Measurements from ENCODE around the gene FOXO3.

FOXO3 gene

DNA sequence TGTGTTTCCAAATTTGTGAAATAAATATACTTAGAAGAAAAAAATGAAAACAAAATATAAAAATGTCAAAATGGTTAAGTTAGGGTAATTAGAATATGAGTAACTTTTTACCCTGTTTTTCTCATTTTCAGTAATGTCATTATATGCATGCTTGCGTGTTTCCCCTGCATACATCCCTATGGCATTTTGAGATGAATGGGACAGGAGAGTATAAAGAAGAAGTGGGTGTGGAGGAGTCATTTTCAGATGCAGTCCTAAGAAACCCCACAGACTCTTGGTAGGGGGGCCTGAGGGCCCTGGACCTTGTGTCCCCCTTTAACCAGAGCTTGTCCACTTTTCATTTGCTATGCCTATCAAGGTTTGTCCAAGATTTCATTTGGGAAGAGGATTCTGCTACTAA is 77.2 kb downstream of the FOXO3 start:
- no peak for TF ChIP-seq CTCF (IDR thresholded peaks at IDR 0.05; ENCODE audit: low read depth, low read length)
- DNase-seq (ENCODE audit: low read depth in 2 of 2) = no peak
- H3K4me3 ChIP-seq (replicated peaks in 1 of 2; ENCODE audit: low read depth in 2 of 2, low read length in 2 of 2) = no peak overlapping the region

DNA sequence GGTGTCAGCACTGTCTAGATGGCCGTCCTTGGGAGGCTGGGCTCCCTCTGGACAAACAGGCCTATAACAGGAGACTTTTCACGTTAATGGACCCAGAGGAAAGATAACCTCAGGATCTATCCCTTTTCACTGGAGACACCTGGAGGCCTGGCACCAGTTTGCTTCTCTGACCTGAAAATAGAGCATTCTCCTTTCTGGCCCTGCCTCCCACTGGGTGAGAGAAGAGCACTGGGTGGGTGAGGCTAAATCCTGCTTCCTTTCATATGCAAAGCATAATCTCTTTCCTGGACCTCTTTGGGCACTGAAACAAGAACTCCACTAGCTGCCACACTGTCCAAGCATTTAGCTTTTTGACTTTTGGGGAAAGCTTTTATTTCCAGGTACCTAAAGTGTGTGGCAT is 78.3 kb downstream of the FOXO3 start:
- DNase-seq (ENCODE audit: low read depth in 2 of 2) = no peak
- TF ChIP-seq CTCF (IDR thresholded peaks at IDR 0.05; ENCODE audit: low read depth, low read length) = no peak
- no peak overlapping the region for H3K4me3 ChIP-seq (replicated peaks in 1 of 2; ENCODE audit: low read depth in 2 of 2, low read length in 2 of 2)

GRCh38 chr6:108640104-108640503 is 79.4 kb downstream of the FOXO3 start:
- DNase-seq (ENCODE audit: low read depth in 2 of 2) = no peak
- no peak for TF ChIP-seq CTCF (IDR thresholded peaks at IDR 0.05; ENCODE audit: low read depth, low read length)
- H3K4me3 ChIP-seq (replicated peaks in 1 of 2; ENCODE audit: low read depth in 2 of 2, low read length in 2 of 2) = no peak overlapping the region

DNA sequence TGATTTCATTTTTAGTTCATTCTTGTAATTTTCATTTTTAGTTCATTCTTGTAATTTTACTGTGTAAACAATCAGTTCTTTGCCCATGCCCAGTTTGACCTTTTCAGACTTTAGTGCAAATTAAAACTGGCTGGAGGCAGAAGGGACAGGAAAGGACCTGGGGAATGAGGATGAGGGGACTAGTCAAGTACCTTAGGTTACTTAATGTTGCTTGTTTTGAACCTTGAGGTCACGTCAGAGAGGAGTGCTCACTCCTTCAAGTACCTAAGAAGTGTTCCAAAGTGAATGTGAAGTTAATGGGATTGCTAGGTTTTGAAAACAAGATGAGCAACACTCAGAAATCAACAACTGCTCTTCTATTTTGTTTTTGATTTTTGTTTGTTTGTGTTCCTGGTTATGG is 82.5 kb downstream of the FOXO3 start:
- H3K4me3 ChIP-seq (replicated peaks in 1 of 2; ENCODE audit: low read depth in 2 of 2, low read length in 2 of 2) = no peak overlapping the region
- DNase-seq (ENCODE audit: low read depth in 2 of 2) = no peak
- no peak for TF ChIP-seq CTCF (IDR thresholded peaks at IDR 0.05; ENCODE audit: low read depth, low read length)

DNA sequence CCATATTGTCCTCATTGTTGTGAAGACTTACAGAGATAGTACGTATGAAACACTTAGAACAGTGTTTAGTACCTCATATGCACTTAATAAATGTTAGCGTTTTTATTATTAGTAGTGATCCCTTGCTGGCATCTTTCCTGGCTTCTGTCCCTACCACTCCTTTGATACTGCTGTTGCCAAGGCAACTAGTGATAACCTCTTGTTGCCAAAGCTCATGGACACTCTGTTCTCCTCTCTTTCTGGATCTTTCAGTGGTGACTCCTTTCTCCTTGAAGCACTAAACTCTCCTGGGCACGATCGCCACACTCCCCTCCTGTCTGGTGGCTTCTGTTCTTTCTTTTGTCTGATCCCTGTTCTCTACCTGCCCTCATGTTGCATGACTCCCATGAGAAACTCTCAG is 83.5 kb downstream of the FOXO3 start:
- no peak for TF ChIP-seq CTCF (IDR thresholded peaks at IDR 0.05; ENCODE audit: low read depth, low read length)
- H3K4me3 ChIP-seq (replicated peaks in 1 of 2; ENCODE audit: low read depth in 2 of 2, low read length in 2 of 2) = no peak overlapping the region
- DNase-seq (ENCODE audit: low read depth in 2 of 2) = no peak

DNA sequence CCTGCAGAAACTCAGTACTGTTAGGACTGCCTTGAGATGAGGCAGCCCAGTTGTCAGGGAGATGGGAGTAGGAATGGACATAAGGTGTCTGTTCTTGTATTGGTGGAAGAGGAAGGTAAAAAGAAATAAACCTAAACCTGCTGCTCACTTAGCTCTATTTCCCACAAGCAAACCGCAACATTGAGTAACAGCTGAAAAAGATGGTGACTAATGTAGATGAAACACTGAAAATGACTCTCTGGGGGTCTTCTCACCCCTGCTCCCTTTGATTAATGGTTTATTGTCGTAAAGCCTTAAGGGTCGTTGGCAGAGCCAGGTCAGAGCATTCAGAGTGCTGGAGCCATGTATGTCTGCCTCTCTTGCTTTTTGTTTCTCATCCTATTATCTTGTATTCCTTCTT is 87.5 kb downstream of the FOXO3 start:
- TF ChIP-seq CTCF (IDR thresholded peaks at IDR 0.05; ENCODE audit: low read depth, low read length) = no peak
- no peak overlapping the region for H3K4me3 ChIP-seq (replicated peaks in 1 of 2; ENCODE audit: low read depth in 2 of 2, low read length in 2 of 2)
- peak in 1 of 2 donors; percentile 36 for DNase-seq (ENCODE audit: low read depth in 2 of 2)

- no peak overlapping the region for H3K4me3 ChIP-seq (replicated peaks in 1 of 2; ENCODE audit: low read depth in 2 of 2, low read length in 2 of 2)
- no peak for DNase-seq (ENCODE audit: low read depth in 2 of 2)
- TF ChIP-seq CTCF (IDR thresholded peaks at IDR 0.05; ENCODE audit: low read depth, low read length) = no peak
Observed at GRCh38 chr6:108650325-108650724, 89.6 kb downstream of the FOXO3 start.

All from cardiac fibroblast (primary cell).